K562 (cell line): ENCODE measurements around the gene DGKB. TPM values are rescaled to one million over a fixed set of nuclear protein-coding genes. Genes with fewer than 3 reads are reported as not detected.

Experiments
- ATAC-seq: fragments of 200-7000 bp; cut with Tn5 transposase; 3 replicates; pipeline ENCODE4 v1.9.1; 2020; ENCODE audit warnings: moderate library complexity
- BruUV-seq: library from RNA; stranded (reverse); fragments of 400-500 nt; replicated peaks from 2 replicates; lab custom pipeline; 2021; lab: Mats Ljungman, UMichigan
- CTCF ChIA-PET: fragments of 300-600 bp; formaldehyde crosslinking; extraction: SDS; loops from one replicate; lab custom pipeline; 2021; ENCODE audit warnings: low intra/inter-chr PET ratio; lab: Yijun Ruan, JAX
- POLR2A ChIA-PET: fragments of 300-600, 350-650 bp; sonication (Branson Sonifier 250); formaldehyde crosslinking; extraction: SDS; loops from one replicate; lab custom pipeline; 2021; ENCODE audit warnings: antibody characterized with exemption, inconsistent platforms; lab: Yijun Ruan, JAX
- DNase-seq, 4 experiments: peaks; one replicate each; pipeline versions ENCODE4 v3.0.0 to v3.0.0-alpha.2; 2011 to 2018; ENCODE audit warnings: low spot score in 3 of 4, mixed read lengths in 3 of 4; ENCODE audit errors: extremely low read depth in 1 of 4
- FAIRE-seq: peaks from 2 replicates; lab custom pipeline; 2011; peaks lifted over from hg19 to GRCh38; lab: Jason Lieb, UNC
- H2AFZ ChIP-seq: 2 replicates; pipeline ENCODE4 v1.6.0; 2011; ENCODE audit warnings: low read depth, low read length, control low read depth, inconsistent platforms
- H3K27ac ChIP-seq: fragments of 200-600 bp; 3 replicates; pipeline ENCODE4 v1.8.0; 2011; ENCODE audit warnings: low read depth, mild to moderate bottlenecking, control low read depth, inconsistent platforms, low read length, moderate library complexity, mixed read lengths; ENCODE audit errors: extremely low read depth
- H3K27me3 ChIP-seq, 2 experiments: fragments of 300-600 bp in 1 of 2; 2 replicates in 1 of 2; 3 replicates in 1 of 2; pipeline versions ENCODE4 v1.6.0 to v1.8.0; 2011; ENCODE audit warnings: inconsistent platforms in 2 of 2, low read length in 2 of 2, mild to moderate bottlenecking in 1 of 2, mixed read lengths in 1 of 2, moderate library complexity in 1 of 2; ENCODE audit not compliant: control insufficient read depth in 2 of 2, insufficient read depth in 2 of 2
- H3K36me3 ChIP-seq: fragments of 300-600 bp; 3 replicates; pipeline ENCODE4 v1.8.0; 2011; ENCODE audit warnings: mild to moderate bottlenecking, low read length, inconsistent platforms; ENCODE audit not compliant: control insufficient read depth, insufficient read depth
- H3K4me1 ChIP-seq, 2 experiments: fragments of 200-600 bp in 1 of 2; replicated peaks in 1 of 2; 2 replicates in 1 of 2; 3 replicates in 1 of 2; pipeline versions ENCODE4 v1.5.1 to v1.8.0; 2011; ENCODE audit warnings: inconsistent platforms in 2 of 2, low read length in 2 of 2, mild to moderate bottlenecking in 1 of 2, mixed read lengths in 1 of 2, moderate library complexity in 1 of 2; ENCODE audit not compliant: control insufficient read depth in 2 of 2, insufficient read depth in 2 of 2
- H3K4me2 ChIP-seq: 2 replicates; pipeline ENCODE4 v1.6.1; 2011; ENCODE audit warnings: low read length, control low read depth, inconsistent platforms, mixed read lengths; ENCODE audit not compliant: insufficient read depth
- H3K4me3 ChIP-seq: fragments of 200-600 bp; sonication (generic), shearing (Covaris generic); 2 replicates; pipeline ENCODE4 v1.5.1; 2016; ENCODE audit warnings: control low read depth, inconsistent platforms
- H3K79me2 ChIP-seq: fragments of 200-600 bp; 3 replicates; pipeline ENCODE4 v1.8.0; 2011; ENCODE audit warnings: low read length, inconsistent platforms; ENCODE audit not compliant: control insufficient read depth, insufficient read depth
- H3K9ac ChIP-seq, 2 experiments: 2 replicates each; pipeline versions ENCODE4 v1.6.0 to v1.6.1; 2011; ENCODE audit warnings: low read depth in 2 of 2, low read length in 2 of 2, control low read depth in 1 of 2, inconsistent platforms in 1 of 2, mild to moderate bottlenecking in 1 of 2, mixed read lengths in 1 of 2; ENCODE audit not compliant: insufficient read depth in 1 of 2
- H3K9me1 ChIP-seq: one replicate; pipeline ENCODE4 v1.6.0; 2011; ENCODE audit warnings: inconsistent platforms, mild to moderate bottlenecking, low read length, moderate library complexity; ENCODE audit not compliant: control insufficient read depth, insufficient read depth
- H3K9me3 ChIP-seq: replicated peaks from 2 replicates; pipeline ENCODE4 v1.5.1; 2011; ENCODE audit warnings: low read depth, low read length, inconsistent platforms; ENCODE audit not compliant: control insufficient read depth, insufficient read depth
- H4K20me1 ChIP-seq: replicated peaks from 2 replicates; pipeline ENCODE4 v1.6.1; 2011; ENCODE audit warnings: low read length, inconsistent platforms, mixed read lengths; ENCODE audit not compliant: control insufficient read depth, insufficient read depth
- CBFA2T3 ChIP-seq: fragments of 450-650 bp; IDR thresholded peaks from 2 replicates; pipeline ENCODE4 v1.6.1; 2017
- CBX3 ChIP-seq, 2 experiments: IDR thresholded peaks; 1 replicate in 1 of 2; 2 replicates in 1 of 2; pipeline ENCODE4 v1.6.1; 2012; ENCODE audit warnings: inconsistent platforms in 2 of 2, low read length in 2 of 2, borderline replicate concordance in 1 of 2, control low read depth in 1 of 2
- CREB3 ChIP-seq: fragments of 450-650 bp; conservative IDR thresholded peaks from 2 replicates; pipeline ENCODE4 v1.6.1; 2016; ENCODE audit warnings: missing genetic modification characterization, low read depth, mild to moderate bottlenecking, missing compliant biosample characterization, moderate library complexity
- CREB3L1 ChIP-seq: fragments of 450-650 bp; IDR thresholded peaks from 2 replicates; pipeline ENCODE4 v1.6.1; 2014; ENCODE audit warnings: low read depth, mild to moderate bottlenecking, moderate library complexity, borderline replicate concordance
- ESRRA ChIP-seq: fragments of 450-650 bp; IDR thresholded peaks from 2 replicates; pipeline ENCODE4 v1.6.1; 2014; ENCODE audit warnings: low read depth, mild to moderate bottlenecking, moderate library complexity, borderline replicate concordance
- HNRNPL ChIP-seq: fragments of 200-400 bp; formaldehyde crosslinking; IDR thresholded peaks from 2 replicates; pipeline ENCODE4 v1.6.1; 2017; ENCODE audit warnings: low read depth, mild to moderate bottlenecking, low read length
- HSF4 ChIP-seq: fragments of 250-450 bp; sonication (Bioruptor Pico); IDR thresholded peaks from 2 replicates; pipeline ENCODE4 v2.1.2; 2022; ENCODE audit warnings: mild to moderate bottlenecking, moderate library complexity, borderline replicate concordance
- NR2C1 ChIP-seq, 2 experiments: fragments of 450-650 bp; IDR thresholded peaks; 2 replicates each; pipeline ENCODE4 v1.6.1; 2017; ENCODE audit warnings: mild to moderate bottlenecking in 2 of 2, antibody characterized with exemption in 1 of 2, inconsistent platforms in 1 of 2, missing compliant biosample characterization in 1 of 2, missing genetic modification characterization in 1 of 2
- PHB ChIP-seq: fragments of 250-450 bp; sonication (Bioruptor Pico); IDR thresholded peaks from 2 replicates; pipeline ENCODE4 v1.5.0; 2021
- POLR3A ChIP-seq: IDR thresholded peaks from 2 replicates; pipeline ENCODE4 v1.6.1; 2011; ENCODE audit warnings: borderline replicate concordance, mild to moderate bottlenecking, moderate library complexity; ENCODE audit not compliant: insufficient read length, insufficient read depth; ENCODE audit errors: extremely low read depth
- TAF1 ChIP-seq: IDR thresholded peaks from 2 replicates; pipeline ENCODE4 v1.6.1; 2011; ENCODE audit warnings: mild to moderate bottlenecking, low read length, moderate library complexity; ENCODE audit not compliant: insufficient read depth, control insufficient read depth, severe bottlenecking; ENCODE audit errors: extremely low read depth
- TEAD1 ChIP-seq, 2 experiments: fragments of 450-650 bp in 1 of 2; sonication (generic) in 1 of 2; formaldehyde crosslinking; IDR thresholded peaks; 2 replicates each; pipeline versions ENCODE4 v1.4.0 to v1.8.0; 2020 to 2022; ENCODE audit warnings: mild to moderate bottlenecking in 2 of 2, missing genetic modification reagents in 1 of 2
- ZNF12 ChIP-seq: sonication (generic); formaldehyde crosslinking; IDR thresholded peaks from 2 replicates; pipeline ENCODE4 v1.4.0; 2020; ENCODE audit warnings: mild to moderate bottlenecking, missing genetic modification reagents
- ZNF174 ChIP-seq: fragments of 250-450 bp; sonication (Bioruptor Pico); IDR thresholded peaks from 2 replicates; pipeline ENCODE4 v1.4.0; 2020; ENCODE audit warnings: mild to moderate bottlenecking
- ZNF23 ChIP-seq: fragments of 250-450 bp; sonication (Bioruptor Pico); IDR thresholded peaks from 2 replicates; pipeline ENCODE4 v1.4.0; 2020; ENCODE audit warnings: mild to moderate bottlenecking
- ZNF639 ChIP-seq, 2 experiments: fragments of 200-800 bp in 1 of 2; sonication (Bioruptor generic) in 1 of 2; sonication (generic) in 1 of 2; formaldehyde crosslinking in 1 of 2; IDR thresholded peaks in 1 of 2; conservative IDR thresholded peaks in 1 of 2; 2 replicates each; pipeline versions ENCODE4 v1.5.0 to v1.6.1; 2016 to 2020; ENCODE audit warnings: missing compliant biosample characterization in 1 of 2, missing genetic modification characterization in 1 of 2, missing genetic modification reagents in 1 of 2
- ZNF696 ChIP-seq: fragments of 250-450 bp; sonication (Bioruptor Pico); conservative IDR thresholded peaks from 2 replicates; pipeline ENCODE4 v1.4.0; 2020; ENCODE audit warnings: mild to moderate bottlenecking, moderate library complexity
- WGBS: fragments of 100-300 bp; shearing (Covaris generic); methylation state at CpG from one replicate; pipeline ENCODE4 v1.1.6; 2016; ENCODE audit warnings: low coverage, mixed read lengths; ENCODE audit not compliant: insufficient coverage; ENCODE audit errors: missing lambda C conversion rate; 5-methylcytosine and 5-hydroxymethylcytosine counted together
- in situ Hi-C: fragments of 300-500 bp; cut with MboI; formaldehyde crosslinking; loops from 4 replicates; pipeline ENCODE4 v1.15.0; 2018; ENCODE audit warnings: inconsistent platforms, mixed read lengths
- intact Hi-C: fragments of 100-400 bp; cut with micrococcal nuclease; formaldehyde crosslinking; loops from 2 replicates; pipeline ENCODE4 v1.14.2; 2022
- polyA plus RNA-seq, 8 experiments: library from polyadenylated mRNA; depleted of rRNA in 4 of 8; stranded (reverse) in 5 of 8; unstranded in 3 of 8; fragments of >200 nt; fragmentation: Nextera tagmentation in 2 of 8; fragmentation: Illumina TruSeq in 1 of 8; extraction: Ambion mirVana in 2 of 8; extraction: Trizol in 1 of 8; gene quantifications; 2 replicates each; pipeline versions ENCODE4 v1.2.1 to v1.2.3, GENCODE V29; 2011 to 2014; ENCODE audit warnings: inconsistent platforms in 1 of 8, missing spikeins in 1 of 8
- total RNA-seq, 7 experiments: library from RNA; depleted of rRNA in 6 of 7; stranded (reverse); fragments of >200 nt in 6 of 7; fragmentation: Illumina TruSeq in 2 of 7; extraction: Trizol in 2 of 7; gene quantifications; 2 replicates each; pipeline versions ENCODE4 v1.2.1 to v1.2.3, GENCODE V29; 2011 to 2021; ENCODE audit warnings: low replicate concordance in 1 of 7

The DGKB gene
- total and polyA plus RNA-seq, 9 of the 15 experiments (the other 6 are each of a cell fraction or from before 2014, with no cell fraction given): 0.01 TPM; not detected in 8

GRCh38 chr7:14286036-14286435, 616.5 kb downstream of the DGKB start:
- H3K9ac ChIP-seq: no peak overlapping the region
- H3K79me2 ChIP-seq: no peaks in the 10 kb centered on the region
- in situ Hi-C loops: no loop called here
- H3K4me2 ChIP-seq: no peak overlapping the region
- H3K36me3 ChIP-seq: no peaks in the 10 kb centered on the region
- BruUV-seq: no TSS peak
- H3K4me3 ChIP-seq: no peak overlapping the region
- H3K27me3 ChIP-seq: no peaks in the 10 kb centered on the region
- DNase-seq (no peak), ATAC-seq (no peak)
- H3K9me3 ChIP-seq: no peaks in the 10 kb centered on the region; the same call in 1 of the 2 replicates
- no peaks in the 10 kb centered on the region for H4K20me1 ChIP-seq
- no peak for TF ChIP-seq CREB3
- TF ChIP-seq CBX3 (IDR thresholded peaks at IDR 0.05; ENCODE audit: borderline replicate concordance in 1 of 2, low read length in 2 of 2): no peak
- no peak for TF ChIP-seq HSF4 (CRISPR knock-in tag)
- no peak for TF ChIP-seq TEAD1 (CRISPR knock-in tag; IDR thresholded peaks at IDR 0.05)
- no peak for TF ChIP-seq ZNF696 (CRISPR knock-in tag)
- TF ChIP-seq CBFA2T3: no peak
- no peak for TF ChIP-seq ZNF639 (CRISPR knock-in tag; conservative IDR thresholded peaks at IDR 0.05 in 1 of 2, IDR thresholded peaks at IDR 0.05 in 1 of 2)
- TF ChIP-seq ZNF12 (CRISPR knock-in tag): no peak
- TF ChIP-seq ESRRA: no peak
- TF ChIP-seq HNRNPL: no peak
- TF ChIP-seq POLR3A: no peak
- no peak for TF ChIP-seq CREB3L1
- TF ChIP-seq NR2C1 (IDR thresholded peaks at IDR 0.05): no peak
- TF ChIP-seq NR2C1 (tag; IDR thresholded peaks at IDR 0.05): no peak
- no peak for TF ChIP-seq ZNF23 (CRISPR knock-in tag)
- TF ChIP-seq ZNF174 (CRISPR knock-in tag): no peak
- TF ChIP-seq TAF1: no peak
- TF ChIP-seq PHB (CRISPR knock-in tag): no peak
- TF ChIP-seq, all 486 proteins: peak for 0
- no peaks in the 10 kb centered on the region for H3K9me1 ChIP-seq
- H3K27ac ChIP-seq: no peak overlapping the region
- no peaks in the 10 kb centered on the region for H3K4me1 ChIP-seq
- intact Hi-C loops: no loop called here
- WGBS: 0% methylated on average over 4 of the region's 4 CpGs
- H2AFZ ChIP-seq: no peak overlapping the region
- FAIRE-seq: no peak
- POLR2A ChIA-PET: no interaction called here
- CTCF ChIA-PET: no interaction called here
